ENCODE data around the gene MSRB3.

Gene MSRB3

GRCh38 chr12:65335021-65335714 is 56.7 kb downstream of the MSRB3 start:
- Histone ChIP-seq H2AFZ (ENCODE audit: low read depth, low read length, severe bottlenecking) (no peak overlapping the region), H3K4me2 (ENCODE audit: low read depth, low read length, poor library complexity, severe bottlenecking) (no peak overlapping the region), H4K20me1 (ENCODE audit: low read depth, low read length) (no peaks in the 10 kb centered on the region), H3K9me3 (ENCODE audit: insufficient read depth, low read length) (no peaks in the 10 kb centered on the region), H3K9me2 (replicated peaks; ENCODE audit: insufficient read depth, low read length) (no peaks in the 10 kb centered on the region), H3K36me3 (ENCODE audit: low read length) (no peaks in the 10 kb centered on the region), H3K27me3 (ENCODE audit: low read length) (no peaks in the 10 kb centered on the region), H3K27ac (ENCODE audit: low read depth, low read length) (no peak overlapping the region), H3F3A (ENCODE audit: insufficient read depth) (no peaks in the 10 kb centered on the region), H3K4me3 (ENCODE audit: insufficient read depth, low read length, poor library complexity, severe bottlenecking) (no peak overlapping the region), H3K79me2 (ENCODE audit: insufficient read depth, low read length) (no peaks in the 10 kb centered on the region), H3K9ac (ENCODE audit: low read length) (no peak overlapping the region)
- TF ChIP-seq CTCF (IDR thresholded peaks at IDR 0.05; ENCODE audit: insufficient read depth, low read length, poor library complexity, severe bottlenecking) (no peak), EZH2phosphoT487 (conservative IDR thresholded peaks at IDR 0.05; ENCODE audit: low read length) (no peak)

GRCh38 chr12:65335981-65336380 is 57.5 kb downstream of the MSRB3 start:
- Histone ChIP-seq H3K9me2 (replicated peaks; ENCODE audit: insufficient read depth, low read length) (no peaks in the 10 kb centered on the region), H4K20me1 (ENCODE audit: low read depth, low read length) (no peaks in the 10 kb centered on the region), H3F3A (ENCODE audit: insufficient read depth) (no peaks in the 10 kb centered on the region), H3K27ac (ENCODE audit: low read depth, low read length) (no peak overlapping the region), H3K4me3 (ENCODE audit: insufficient read depth, low read length, poor library complexity, severe bottlenecking) (no peak overlapping the region), H2AFZ (ENCODE audit: low read depth, low read length, severe bottlenecking) (no peak overlapping the region), H3K79me2 (ENCODE audit: insufficient read depth, low read length) (no peaks in the 10 kb centered on the region), H3K27me3 (ENCODE audit: low read length) (no peaks in the 10 kb centered on the region), H3K36me3 (ENCODE audit: low read length) (0 out of 2 replicates have a peak, but pooled peaks cover 2% of the 10 kb centered on the region), H3K9me3 (ENCODE audit: insufficient read depth, low read length) (no peaks in the 10 kb centered on the region), H3K4me2 (ENCODE audit: low read depth, low read length, poor library complexity, severe bottlenecking) (no peak overlapping the region), H3K9ac (ENCODE audit: low read length) (no peak overlapping the region)
- TF ChIP-seq CTCF (IDR thresholded peaks at IDR 0.05; ENCODE audit: insufficient read depth, low read length, poor library complexity, severe bottlenecking) (no peak), EZH2phosphoT487 (conservative IDR thresholded peaks at IDR 0.05; ENCODE audit: low read length) (no peak)

GRCh38 chr12:65339161-65339560 is 60.7 kb downstream of the MSRB3 start:
- no peak overlapping the region for H3K4me3 ChIP-seq (ENCODE audit: insufficient read depth, low read length, poor library complexity, severe bottlenecking)
- H3K27ac ChIP-seq (ENCODE audit: low read depth, low read length): no peak overlapping the region
- no peak overlapping the region for H3K9ac ChIP-seq (ENCODE audit: low read length)
- H3K9me3 ChIP-seq (ENCODE audit: insufficient read depth, low read length): no peaks in the 10 kb centered on the region
- H3K79me2 ChIP-seq (ENCODE audit: insufficient read depth, low read length): no peaks in the 10 kb centered on the region
- no peaks in the 10 kb centered on the region for H3F3A ChIP-seq (ENCODE audit: insufficient read depth)
- H2AFZ ChIP-seq (ENCODE audit: low read depth, low read length, severe bottlenecking): no peak overlapping the region
- H3K36me3 ChIP-seq (ENCODE audit: low read length): 0 out of 2 replicates have a peak, but pooled peaks cover 2% of the 10 kb centered on the region
- no peak for TF ChIP-seq EZH2phosphoT487 (conservative IDR thresholded peaks at IDR 0.05; ENCODE audit: low read length)
- no peak for TF ChIP-seq CTCF (IDR thresholded peaks at IDR 0.05; ENCODE audit: insufficient read depth, low read length, poor library complexity, severe bottlenecking)
- H3K27me3 ChIP-seq (ENCODE audit: low read length): no peaks in the 10 kb centered on the region
- H3K9me2 ChIP-seq (replicated peaks; ENCODE audit: insufficient read depth, low read length): no peaks in the 10 kb centered on the region
- no peaks in the 10 kb centered on the region for H4K20me1 ChIP-seq (ENCODE audit: low read depth, low read length)
- H3K4me2 ChIP-seq (ENCODE audit: low read depth, low read length, poor library complexity, severe bottlenecking): no peak overlapping the region
